Measurements from ENCODE around the gene RAMP3. TPM values are rescaled to one million over a fixed set of nuclear protein-coding genes. Genes with fewer than 3 reads are reported as not detected.

The RAMP3 gene
- total RNA-seq, 4 donors from 2014 or later: 31.6 to 117 (median 112) TPM

DNA sequence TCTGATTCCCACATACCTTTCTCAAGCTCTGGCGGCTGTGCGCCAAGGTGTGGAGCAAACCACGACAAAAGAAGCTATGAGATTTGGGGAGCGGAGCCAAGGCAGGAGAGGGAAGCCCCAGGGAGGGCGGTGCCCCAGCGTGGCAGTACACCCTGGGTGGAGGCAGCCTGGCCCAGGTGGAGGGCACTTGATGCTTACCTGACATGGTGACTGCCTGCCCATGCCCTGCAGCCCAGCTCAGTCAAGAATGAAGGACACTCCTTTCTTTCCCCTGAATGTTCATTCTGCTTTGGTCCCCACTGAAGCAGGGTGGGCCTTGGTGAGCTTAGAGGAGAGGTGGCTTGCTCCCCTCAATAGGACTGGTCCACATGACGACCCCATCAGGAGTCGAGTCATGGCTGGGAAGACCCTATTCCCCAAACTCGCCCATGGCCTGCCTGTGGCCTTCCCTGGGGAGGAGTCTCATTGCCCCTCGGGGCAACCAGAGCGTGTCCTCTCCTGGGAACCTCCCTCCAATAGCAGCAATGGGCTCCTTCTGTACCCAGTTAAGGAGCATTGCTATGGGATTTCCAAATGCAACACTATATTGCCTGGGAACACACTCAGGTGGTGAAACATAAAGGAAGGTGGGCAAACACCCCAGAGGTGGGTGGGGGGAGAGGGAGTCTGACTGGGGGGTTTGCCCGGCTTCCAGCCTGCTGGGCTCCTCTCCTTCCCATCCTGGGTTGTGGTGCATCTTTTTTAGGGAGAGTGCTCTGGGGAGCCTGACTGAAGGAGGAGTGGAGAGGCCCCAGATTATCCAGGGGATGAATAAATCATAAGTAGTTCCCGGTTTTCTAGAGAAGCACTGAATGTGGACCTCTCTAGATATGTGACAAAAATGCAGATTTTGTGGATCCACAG is 22.7 kb downstream of the RAMP3 start:
- no peaks in the 10 kb centered on the region for H3K9me3 ChIP-seq
- no peak overlapping the region for H3K4me3 ChIP-seq
- no peaks in the 10 kb centered on the region for H3K27me3 ChIP-seq
- H3K36me3 ChIP-seq: no peaks in the 10 kb centered on the region
- no peak overlapping the region for H3K27ac ChIP-seq
- DNase-seq (ENCODE audit: low spot score in 2 of 2): no peak
- 86 to 89% methylated on average over 9 to 11 of the region's 13 CpGs for WGBS, 2 donors
- no peaks in the 10 kb centered on the region for H3K4me1 ChIP-seq
- TF ChIP-seq EP300 (IDR thresholded peaks at IDR 0.05) (no peak), POLR2A (IDR thresholded peaks at IDR 0.05) (no peak)
- TF ChIP-seq, protein P1, sequence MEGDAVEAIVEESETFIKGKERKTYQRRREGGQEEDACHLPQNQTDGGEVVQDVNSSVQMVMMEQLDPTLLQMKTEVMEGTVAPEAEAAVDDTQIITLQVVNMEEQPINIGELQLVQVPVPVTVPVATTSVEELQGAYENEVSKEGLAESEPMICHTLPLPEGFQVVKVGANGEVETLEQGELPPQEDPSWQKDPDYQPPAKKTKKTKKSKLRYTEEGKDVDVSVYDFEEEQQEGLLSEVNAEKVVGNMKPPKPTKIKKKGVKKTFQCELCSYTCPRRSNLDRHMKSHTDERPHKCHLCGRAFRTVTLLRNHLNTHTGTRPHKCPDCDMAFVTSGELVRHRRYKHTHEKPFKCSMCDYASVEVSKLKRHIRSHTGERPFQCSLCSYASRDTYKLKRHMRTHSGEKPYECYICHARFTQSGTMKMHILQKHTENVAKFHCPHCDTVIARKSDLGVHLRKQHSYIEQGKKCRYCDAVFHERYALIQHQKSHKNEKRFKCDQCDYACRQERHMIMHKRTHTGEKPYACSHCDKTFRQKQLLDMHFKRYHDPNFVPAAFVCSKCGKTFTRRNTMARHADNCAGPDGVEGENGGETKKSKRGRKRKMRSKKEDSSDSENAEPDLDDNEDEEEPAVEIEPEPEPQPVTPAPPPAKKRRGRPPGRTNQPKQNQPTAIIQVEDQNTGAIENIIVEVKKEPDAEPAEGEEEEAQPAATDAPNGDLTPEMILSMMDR (IDR thresholded peaks at IDR 0.05): no peak

DNA sequence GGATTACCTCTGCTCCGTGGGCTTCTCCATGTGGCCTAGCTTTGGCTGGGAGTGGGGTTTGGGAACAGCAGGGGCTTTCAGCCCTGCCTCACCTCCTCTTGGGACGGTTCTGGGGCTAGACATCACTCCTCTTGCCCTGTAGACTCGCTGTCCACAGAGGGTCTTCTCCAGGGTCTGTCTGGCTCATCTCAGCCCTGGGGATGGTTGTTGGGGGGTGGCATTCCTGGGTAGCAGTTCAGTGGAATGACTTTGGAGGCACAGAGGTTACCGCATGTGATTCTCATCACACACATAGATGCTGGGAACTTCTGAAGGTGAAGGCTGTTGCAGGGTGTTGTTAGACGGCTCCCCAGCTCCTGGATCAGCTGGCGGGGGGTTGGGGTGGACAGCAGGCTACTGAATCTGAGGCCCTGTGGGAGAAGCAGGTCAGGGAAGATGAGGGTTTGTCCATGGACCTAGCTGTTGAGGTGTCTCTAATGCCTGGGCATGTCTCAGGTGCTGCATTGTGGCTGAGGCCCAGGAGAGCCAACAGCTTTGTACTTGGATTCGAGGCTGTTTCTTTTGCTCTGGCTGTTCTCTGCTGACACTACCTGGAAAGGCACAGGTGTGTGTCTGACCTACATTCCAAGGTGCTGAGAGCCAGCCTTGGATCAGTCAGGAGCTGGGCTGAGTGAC is 23.8 kb downstream of the RAMP3 start:
- 83 to 86% methylated on average over 7 of the region's 7 CpGs for WGBS, 2 donors
- no peak for TF ChIP-seq EP300 (IDR thresholded peaks at IDR 0.05)
- TF ChIP-seq POLR2A (IDR thresholded peaks at IDR 0.05): no peak
- TF ChIP-seq, protein P1 (IDR thresholded peaks at IDR 0.05): no peak
- Histone ChIP-seq H3K36me3 (no peaks in the 10 kb centered on the region), H3K9me3 (no peaks in the 10 kb centered on the region), H3K4me1 (no peaks in the 10 kb centered on the region), H3K27ac (no peak overlapping the region), H3K4me3 (no peak overlapping the region), H3K27me3 (no peaks in the 10 kb centered on the region)
- no peak for DNase-seq (ENCODE audit: low spot score in 2 of 2)

DNA sequence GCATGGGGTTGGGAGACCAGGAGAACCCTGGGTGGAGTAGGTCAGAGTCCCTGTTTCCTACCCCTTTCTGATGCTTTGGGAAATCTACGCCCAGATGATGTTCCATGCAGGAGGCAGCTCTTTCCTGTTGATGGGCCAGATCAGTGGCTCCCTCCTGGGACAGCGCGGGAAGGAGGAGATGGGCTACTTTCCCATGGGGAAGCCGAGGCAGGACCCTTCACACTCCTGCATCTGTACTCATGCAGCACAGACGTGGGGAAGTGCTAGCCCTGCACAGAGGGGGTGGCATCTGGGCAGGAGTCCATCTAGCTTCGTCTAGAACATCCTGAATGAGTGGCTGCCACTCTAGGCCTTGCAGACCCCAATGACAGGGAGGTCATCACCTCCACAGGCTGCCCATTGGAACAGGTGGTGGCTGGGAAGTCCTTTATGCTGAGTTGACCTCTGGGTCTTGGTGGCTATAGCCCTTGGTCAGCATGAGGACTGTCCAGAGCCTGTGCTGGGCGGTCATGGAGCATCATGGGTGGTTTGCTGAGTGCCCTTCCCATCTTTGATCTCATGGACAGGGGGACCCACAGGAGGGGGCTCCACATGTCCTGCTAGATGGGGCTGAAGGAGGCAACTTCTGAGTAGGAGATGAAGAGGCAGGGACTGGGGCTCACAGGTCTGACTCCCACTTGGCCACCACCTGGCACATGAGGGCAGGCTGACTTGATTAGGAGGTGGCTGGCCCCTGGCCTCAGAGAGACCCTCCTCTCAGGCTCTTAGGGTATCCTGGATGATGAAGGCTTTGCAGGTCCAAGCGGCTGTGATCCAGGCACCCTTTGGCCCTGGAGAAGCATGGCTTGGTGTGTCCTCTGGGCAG is 24.6 kb downstream of the RAMP3 start:
- no peaks in the 10 kb centered on the region for H3K36me3 ChIP-seq
- H3K4me3 ChIP-seq: no peak overlapping the region
- DNase-seq (ENCODE audit: low spot score in 2 of 2): no peak
- H3K27me3 ChIP-seq: no peaks in the 10 kb centered on the region
- no peaks in the 10 kb centered on the region for H3K4me1 ChIP-seq
- H3K27ac ChIP-seq: no peak overlapping the region
- 78% methylated on average over 8 of the region's 8 CpGs for WGBS, 2 donors
- H3K9me3 ChIP-seq: no peaks in the 10 kb centered on the region
- TF ChIP-seq EP300 (IDR thresholded peaks at IDR 0.05) (no peak), POLR2A (IDR thresholded peaks at IDR 0.05) (no peak)
- TF ChIP-seq, protein P1 (IDR thresholded peaks at IDR 0.05): no peak

DNA sequence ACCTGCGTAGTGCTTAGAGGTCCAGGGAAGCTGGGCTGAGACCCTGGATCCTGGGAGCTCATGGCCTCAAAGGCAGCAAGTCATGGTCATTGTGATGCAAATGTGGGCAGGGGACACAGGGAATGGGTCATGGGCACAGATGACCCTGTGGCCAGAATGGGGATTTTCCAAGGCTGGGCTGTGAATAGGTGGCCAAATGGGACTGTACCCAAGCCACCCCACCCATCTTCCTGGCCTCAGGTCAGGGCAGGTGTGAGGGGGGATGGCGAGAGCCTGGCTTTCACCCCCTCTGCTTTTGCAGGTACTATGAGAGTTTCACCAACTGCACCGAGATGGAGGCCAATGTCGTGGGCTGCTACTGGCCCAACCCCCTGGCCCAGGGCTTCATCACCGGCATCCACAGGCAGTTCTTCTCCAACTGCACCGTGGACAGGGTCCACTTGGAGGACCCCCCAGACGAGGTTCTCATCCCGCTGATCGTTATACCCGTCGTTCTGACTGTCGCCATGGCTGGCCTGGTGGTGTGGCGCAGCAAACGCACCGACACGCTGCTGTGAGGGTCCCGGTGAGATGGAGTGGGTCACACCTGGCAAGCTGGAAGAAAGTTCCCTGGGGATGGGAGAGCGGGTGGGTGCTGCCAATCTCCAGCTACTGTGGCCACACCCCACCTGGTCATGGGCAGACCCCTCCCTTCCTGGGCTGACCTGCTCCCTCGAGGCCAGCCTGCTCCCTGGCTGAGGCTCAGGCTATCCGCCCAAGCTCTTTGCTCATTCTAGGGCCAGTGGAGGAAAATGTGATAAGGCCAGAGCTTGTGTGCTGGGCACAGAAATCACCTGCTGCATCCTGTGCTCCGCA is 25.5 kb downstream of the RAMP3 start:
- H3K4me3 ChIP-seq: no peak overlapping the region
- no peaks in the 10 kb centered on the region for H3K27me3 ChIP-seq
- no peaks in the 10 kb centered on the region for H3K9me3 ChIP-seq
- WGBS, 2 donors: 93 to 94% methylated on average over 5 to 20 of the region's 21 CpGs
- H3K4me1 ChIP-seq: no peaks in the 10 kb centered on the region
- TF ChIP-seq EP300 (IDR thresholded peaks at IDR 0.05): no peak
- TF ChIP-seq, protein P1 (IDR thresholded peaks at IDR 0.05): no peak
- TF ChIP-seq POLR2A (IDR thresholded peaks at IDR 0.05): no peak
- H3K27ac ChIP-seq: no peak overlapping the region
- no peaks in the 10 kb centered on the region for H3K36me3 ChIP-seq
- no peak for DNase-seq (ENCODE audit: low spot score in 2 of 2)

Data from tibial nerve (tissue), 4 donors.